ENCODE data around the gene IMMP2L.

- TF ChIP-seq CTCF (IDR thresholded peaks at IDR 0.05) (no peak), POLR2A (IDR thresholded peaks at IDR 0.05) (no peak)
Measured at GRCh38 chr7:111006691-111007090, 555.6 kb downstream of the IMMP2L start.

Measured in uterus (tissue), 2 donors.